H1 (cell line): ENCODE data around the gene ETNK1. TPM values are rescaled to one million over a fixed set of nuclear protein-coding genes. Genes with fewer than 3 reads are reported as not detected.
A peak's percentile ranks its signal among the peaks of the same experiment; 100 is the strongest.

ENCODE experiments used
- CTCF ChIA-PET: fragments of 300-600 bp; sonication (Branson Sonifier 250); formaldehyde crosslinking; loops from one replicate; lab custom pipeline; 2021; ENCODE audit not compliant: partially characterized antibody; lab: Charles Lee
- POLR2A ChIA-PET: fragments of 300-600 bp; sonication (Branson Sonifier 250); formaldehyde crosslinking; loops from one replicate; lab custom pipeline; 2021; ENCODE audit warnings: inconsistent platforms; ENCODE audit not compliant: partially characterized antibody; lab: Charles Lee
- DNase-seq, 2 experiments: peaks; one replicate each; pipeline versions ENCODE4 v3.0.0 to v3.0.0-alpha.2; 2010 to 2022; ENCODE audit warnings: low spot score in 2 of 2, low read depth in 1 of 2, mixed read lengths in 1 of 2
- FAIRE-seq: peaks from 2 replicates; lab custom pipeline; 2011; peaks lifted over from hg19 to GRCh38; lab: Jason Lieb, UNC
- H2AFZ ChIP-seq: 2 replicates; pipeline ENCODE4 v1.8.1; 2012; ENCODE audit warnings: low read length, inconsistent platforms
- H2AK5ac ChIP-seq: 2 replicates; pipeline ENCODE4 v1.6.1; 2013; ENCODE audit warnings: low read depth, low read length
- H2BK120ac ChIP-seq: replicated peaks from 2 replicates; pipeline ENCODE3; 2013; ENCODE audit warnings: low read depth, low read length, inconsistent platforms
- H2BK12ac ChIP-seq: 2 replicates; pipeline ENCODE4 v1.6.1; 2013; ENCODE audit warnings: low read depth, low read length
- H2BK15ac ChIP-seq: 2 replicates; pipeline ENCODE4 v1.6.1; 2013; ENCODE audit warnings: low read length
- H2BK20ac ChIP-seq: 2 replicates; pipeline ENCODE4 v1.6.1; 2013; ENCODE audit warnings: low read length
- H2BK5ac ChIP-seq: 2 replicates; pipeline ENCODE4 v1.6.1; 2013; ENCODE audit warnings: low read depth, low read length
- H3K14ac ChIP-seq: 2 replicates; pipeline ENCODE4 v1.6.1; 2013; ENCODE audit warnings: inconsistent platforms; ENCODE audit not compliant: insufficient read length
- H3K18ac ChIP-seq: 2 replicates; pipeline ENCODE4 v1.6.1; 2013; ENCODE audit warnings: low read length; ENCODE audit errors: extremely low read depth
- H3K23ac ChIP-seq: 2 replicates; pipeline ENCODE4 v1.6.1; 2013; ENCODE audit warnings: inconsistent platforms; ENCODE audit not compliant: insufficient read length
- H3K23me2 ChIP-seq: 2 replicates; pipeline ENCODE4 v1.6.1; 2013; ENCODE audit warnings: low read depth, low read length
- H3K27ac ChIP-seq: 2 replicates; pipeline ENCODE4 v1.6.1; 2011; ENCODE audit warnings: low read depth, low read length, inconsistent platforms
- H3K27me3 ChIP-seq, 4 experiments: replicated peaks in 1 of 4; 1 replicate in 1 of 4; 2 replicates in 3 of 4; pipeline versions ENCODE4 v1.6.1 to v1.8.1; 2011 to 2013; ENCODE audit warnings: low read length in 3 of 4, mild to moderate bottlenecking in 3 of 4, inconsistent platforms in 2 of 4, mixed read lengths in 2 of 4, moderate library complexity in 1 of 4; ENCODE audit not compliant: control insufficient read depth in 3 of 4, insufficient read depth in 3 of 4; ENCODE audit errors: extremely low read depth in 1 of 4
- H3K36me3 ChIP-seq, 4 experiments: 2 replicates each; pipeline versions ENCODE4 v1.6.1 to v1.8.1; 2011 to 2013; ENCODE audit warnings: mild to moderate bottlenecking in 4 of 4, low read length in 3 of 4, moderate library complexity in 2 of 4, control low read depth in 1 of 4, inconsistent platforms in 1 of 4; ENCODE audit not compliant: insufficient read depth in 4 of 4, control insufficient read depth in 2 of 4
- H3K4ac ChIP-seq: replicated peaks from 2 replicates; pipeline ENCODE3; 2013; ENCODE audit warnings: low read length, low read depth, mixed read lengths, inconsistent platforms; ENCODE audit not compliant: insufficient read length
- H3K4me1 ChIP-seq, 4 experiments: replicated peaks in 1 of 4; 1 replicate in 1 of 4; 2 replicates in 3 of 4; pipeline versions ENCODE4 v1.6.1 to v1.8.1; 2011 to 2013; ENCODE audit warnings: low read length in 3 of 4, inconsistent platforms in 2 of 4, mixed read lengths in 1 of 4; ENCODE audit not compliant: insufficient read depth in 4 of 4, control insufficient read depth in 3 of 4
- H3K4me2 ChIP-seq, 2 experiments: 2 replicates each; pipeline versions ENCODE4 v1.6.1 to v1.8.1; 2011 to 2013; ENCODE audit warnings: low read depth in 2 of 2, low read length in 2 of 2, control low read depth in 1 of 2, inconsistent platforms in 1 of 2, mild to moderate bottlenecking in 1 of 2; ENCODE audit not compliant: insufficient read depth in 1 of 2
- H3K4me3 ChIP-seq, 4 experiments: fragments of 200-600, 300-600 bp in 1 of 4; sonication (generic), shearing (Covaris generic), sonication (Bioruptor Twin) in 1 of 4; 2 replicates each; pipeline versions ENCODE4 v1.5.1 to v1.8.1; 2011 to 2016; ENCODE audit warnings: low read length in 4 of 4, low read depth in 3 of 4, control low read depth in 2 of 4, inconsistent platforms in 2 of 4, mild to moderate bottlenecking in 2 of 4, mixed read lengths in 1 of 4, moderate library complexity in 1 of 4; ENCODE audit not compliant: insufficient read depth in 2 of 4; ENCODE audit errors: extremely low read depth in 1 of 4
- H3K56ac ChIP-seq: replicated peaks from 2 replicates; pipeline ENCODE3; 2013; ENCODE audit warnings: low read depth, mild to moderate bottlenecking, mixed read lengths, low read length, inconsistent platforms; ENCODE audit not compliant: insufficient read length
- H3K79me1 ChIP-seq: 2 replicates; pipeline ENCODE4 v1.6.1; 2013; ENCODE audit warnings: low read depth, low read length, control low read depth
- H3K79me2 ChIP-seq, 2 experiments: 2 replicates each; pipeline versions ENCODE4 v1.6.1 to v1.8.1; 2012 to 2013; ENCODE audit warnings: low read length in 2 of 2, mild to moderate bottlenecking in 2 of 2, inconsistent platforms in 1 of 2; ENCODE audit not compliant: insufficient read depth in 2 of 2, control insufficient read depth in 1 of 2
- H3K9ac ChIP-seq, 4 experiments: replicated peaks in 1 of 4; 1 replicate in 1 of 4; 2 replicates in 3 of 4; pipeline versions ENCODE4 v1.6.1 to v1.8.1; 2011 to 2013; ENCODE audit warnings: low read depth in 3 of 4, low read length in 3 of 4, control low read depth in 2 of 4, mild to moderate bottlenecking in 2 of 4, moderate library complexity in 2 of 4, inconsistent platforms in 1 of 4; ENCODE audit errors: extremely low read depth in 1 of 4
- H3K9me3 ChIP-seq, 2 experiments: 2 replicates each; pipeline versions ENCODE4 v1.6.1 to v1.8.1; 2012 to 2013; ENCODE audit warnings: mild to moderate bottlenecking in 2 of 2, moderate library complexity in 2 of 2, control low read depth in 1 of 2, inconsistent platforms in 1 of 2, low read depth in 1 of 2, low read length in 1 of 2, mixed read lengths in 1 of 2; ENCODE audit not compliant: insufficient read depth in 2 of 2
- H4K20me1 ChIP-seq, 2 experiments: replicated peaks in 1 of 2; 2 replicates each; pipeline versions ENCODE3 to v1.8.1; 2011 to 2013; ENCODE audit warnings: inconsistent platforms in 2 of 2, low read length in 2 of 2, mild to moderate bottlenecking in 1 of 2; ENCODE audit not compliant: insufficient read depth in 2 of 2, control insufficient read depth in 1 of 2
- H4K5ac ChIP-seq: 2 replicates; pipeline ENCODE4 v1.6.1; 2013; ENCODE audit warnings: low read length, low read depth, mixed read lengths, inconsistent platforms; ENCODE audit not compliant: insufficient read length
- H4K8ac ChIP-seq: 2 replicates; pipeline ENCODE4 v1.8.0; 2013; ENCODE audit warnings: mild to moderate bottlenecking, moderate library complexity, low read length, inconsistent platforms; ENCODE audit not compliant: insufficient read depth; ENCODE audit errors: extremely low read depth
- H4K91ac ChIP-seq: replicated peaks from 2 replicates; pipeline ENCODE3; 2013; ENCODE audit warnings: low read length, mixed read lengths, inconsistent platforms; ENCODE audit not compliant: insufficient read length
- GABPA ChIP-seq: IDR thresholded peaks from 2 replicates; pipeline ENCODE4 v1.6.1; 2011; ENCODE audit warnings: mild to moderate bottlenecking, low read length, moderate library complexity, borderline replicate concordance; ENCODE audit not compliant: insufficient read depth
- MAFK ChIP-seq: IDR thresholded peaks from 2 replicates; pipeline ENCODE4 v1.6.1; 2012; ENCODE audit warnings: low read depth, mild to moderate bottlenecking, improper control_type of control experiment, low read length
- SAP30 ChIP-seq: fragments of 300-600 bp; sonication (generic); IDR thresholded peaks from 2 replicates; pipeline ENCODE4 v1.7.1; 2012; ENCODE audit warnings: low read length, moderate library complexity, mild to moderate bottlenecking, inconsistent platforms; ENCODE audit not compliant: insufficient read depth, insufficient replicate concordance
- SUZ12 ChIP-seq: fragments of 200-600 bp; sonication (generic); IDR thresholded peaks from 2 replicates; pipeline ENCODE4 v1.6.1; 2012; ENCODE audit warnings: mild to moderate bottlenecking, inconsistent platforms, low read length, moderate library complexity, mixed read lengths
- WGBS, 2 experiments: shearing (Covaris generic) in 1 of 2; methylation state at CpG; one replicate each; pipeline versions ENCODE4 v1.1.6 to v1.1.7; 2013 to 2015; ENCODE audit warnings: low lambda C conversion rate in 2 of 2, mixed read lengths in 2 of 2, inconsistent platforms in 1 of 2, low coverage in 1 of 2, missing lambda C conversion rate in 1 of 2; ENCODE audit not compliant: insufficient replicate concordance in 2 of 2, insufficient coverage in 1 of 2, insufficient read length in 1 of 2; ENCODE audit errors: extremely low coverage in 1 of 2, missing lambda C conversion rate in 1 of 2; 5-methylcytosine and 5-hydroxymethylcytosine counted together
- polyA plus RNA-seq, 7 experiments: library from polyadenylated mRNA; depleted of rRNA in 3 of 7; stranded (reverse) in 5 of 7; unstranded in 2 of 7; fragments of >200 nt in 5 of 7; fragments of 200-250 nt in 2 of 7; gene quantifications; 1 replicate in 5 of 7; 2 replicates in 1 of 7; 4 replicates in 1 of 7; pipeline versions ENCODE4 v1.2.1 to v1.2.3, GENCODE V29; 2011 to 2013; ENCODE audit warnings: missing spikeins in 2 of 7, mixed read lengths in 2 of 7
- total RNA-seq: library from RNA; stranded (reverse); fragmentation: NEBNext Ultra II Directional; extraction: Animal tissue kit (Norgen Biotek cat#: 25700); gene quantifications from 2 replicates; pipeline ENCODE4 v1.2.1, GENCODE V29; 2021

The ETNK1 gene
- total and polyA plus RNA-seq, 2 of the 8 experiments (the other 6 are each of a cell fraction or from before 2014, with no cell fraction given): 11.6 to 82.7 TPM

GRCh38 chr12:22728987-22729386, 104.0 kb downstream of the ETNK1 start:
- Histone ChIP-seq H2BK5ac (no peak overlapping the region), H4K91ac (no peak overlapping the region), H3K23me2 (no peaks in the 10 kb centered on the region), H2BK12ac (no peak overlapping the region), H2BK120ac (no peak overlapping the region), H3K4ac (no peak overlapping the region), H4K20me1 (no peaks in the 10 kb centered on the region), H3K79me2 (no peaks in the 10 kb centered on the region), H2AK5ac (no peak overlapping the region), H3K4me3 (no peak overlapping the region), H3K79me1 (no peaks in the 10 kb centered on the region), H3K23ac (no peak overlapping the region), H3K4me2 (no peak overlapping the region), H3K56ac (no peak overlapping the region), H3K18ac (no peak overlapping the region), H4K5ac (no peak overlapping the region), H2BK15ac (no peak overlapping the region), H4K8ac (no peak overlapping the region), H2BK20ac (no peak overlapping the region), H3K27me3 (no peaks in the 10 kb centered on the region), H3K27ac (no peak overlapping the region), H3K9ac (no peak overlapping the region), H2AFZ (no peak overlapping the region), H3K4me1 (no peaks in the 10 kb centered on the region), H3K9me3 (no peaks in the 10 kb centered on the region), H3K36me3 (no peaks in the 10 kb centered on the region), H3K14ac (no peak overlapping the region)
- 84% methylated on average over 2 of the region's 2 CpGs; no CpG with 5 or more reads in 1 of the 2 experiments for WGBS, 2 experiments
- POLR2A ChIA-PET: no interaction called here
- CTCF ChIA-PET: no interaction called here
- TF ChIP-seq MAFK (peak; percentile 97), SUZ12 (no peak), GABPA (no peak), SAP30 (no peak)
- DNase-seq (no peak), FAIRE-seq (no peak)
